Measurements from ENCODE around the gene KCNH6.

Gene KCNH6

GRCh38 chr17:63523253-63523855 is at the start of gene KCNH6:
TSS of gene KCNH6 (plus strand) at chr17:63523358. CDS start at chr17:63523414, 56 bp downstream.
- H3K4me3 ChIP-seq (ENCODE audit: low read length): no peak within 1 kb of the TSS
- no peak for DNase-seq (ENCODE audit: low read depth)
- no peak for TF ChIP-seq CTCF (conservative IDR thresholded peaks at IDR 0.05; ENCODE audit: low read length)

- H3K4me3 ChIP-seq (ENCODE audit: low read length): no peak overlapping the region
- no peak for TF ChIP-seq CTCF (conservative IDR thresholded peaks at IDR 0.05; ENCODE audit: low read length)
- no peak for DNase-seq (ENCODE audit: low read depth)
Observed at GRCh38 chr17:63474174-63474573, 49.0 kb upstream of the KCNH6 start.

- no peak for DNase-seq (ENCODE audit: low read depth)
- no peak overlapping the region for H3K4me3 ChIP-seq (ENCODE audit: low read length)
- no peak for TF ChIP-seq CTCF (conservative IDR thresholded peaks at IDR 0.05; ENCODE audit: low read length)
Observed at GRCh38 chr17:63474586-63475460, 48.3 kb upstream of the KCNH6 start.

- H3K4me3 ChIP-seq (ENCODE audit: low read length): no peak overlapping the region
- no peak for TF ChIP-seq CTCF (conservative IDR thresholded peaks at IDR 0.05; ENCODE audit: low read length)
- DNase-seq (ENCODE audit: low read depth): no peak
Observed at GRCh38 chr17:63475491-63476412, 47.4 kb upstream of the KCNH6 start.

GRCh38 chr17:63476459-63476853 is 46.7 kb upstream of the KCNH6 start:
- no peak for TF ChIP-seq CTCF (conservative IDR thresholded peaks at IDR 0.05; ENCODE audit: low read length)
- H3K4me3 ChIP-seq (ENCODE audit: low read length): peak overlapping the region; percentile 35
- DNase-seq (ENCODE audit: low read depth): no peak

GRCh38 chr17:63476854-63477479 is 46.2 kb upstream of the KCNH6 start, which contains the start of gene ACE:
TSS of gene ACE (plus strand) at chr17:63477061. CDS start at chr17:63477095, 34 bp downstream.
- H3K4me3 ChIP-seq (ENCODE audit: low read length): peak within 1 kb of the TSS; percentile 58
- no peak for TF ChIP-seq CTCF (conservative IDR thresholded peaks at IDR 0.05; ENCODE audit: low read length)
- no peak for DNase-seq (ENCODE audit: low read depth)
